Trophoblast cell (in vitro differentiated cells and primary cell): ENCODE data around the gene PLCD1.
A peak's percentile ranks its signal among the peaks of the same experiment; 100 is the strongest.

ENCODE experiments used
- DNase-seq, 2 donors: peaks; one replicate each; pipeline ENCODE4 v3.0.0-alpha.2; 2016
- H2AFZ ChIP-seq: 2 replicates; pipeline ENCODE4 v1.6.1; 2013; ENCODE audit warnings: low read length, moderate library complexity, mild to moderate bottlenecking; ENCODE audit not compliant: insufficient read depth, poor library complexity
- H2AK5ac ChIP-seq: 2 replicates; pipeline ENCODE4 v1.6.1; 2013; ENCODE audit warnings: mild to moderate bottlenecking, low read length
- H2BK120ac ChIP-seq: 2 replicates; pipeline ENCODE4 v1.6.1; 2013; ENCODE audit warnings: low read length, mild to moderate bottlenecking, moderate library complexity; ENCODE audit not compliant: insufficient read depth, poor library complexity
- H2BK12ac ChIP-seq: 2 replicates; pipeline ENCODE4 v1.6.1; 2013; ENCODE audit warnings: mild to moderate bottlenecking, low read length, moderate library complexity
- H2BK5ac ChIP-seq: 2 replicates; pipeline ENCODE4 v1.6.1; 2013; ENCODE audit warnings: low read length, low read depth, moderate library complexity, mild to moderate bottlenecking; ENCODE audit not compliant: poor library complexity
- H3K14ac ChIP-seq: 2 replicates; pipeline ENCODE4 v1.6.1; 2013; ENCODE audit warnings: mild to moderate bottlenecking, low read length
- H3K18ac ChIP-seq: 2 replicates; pipeline ENCODE4 v1.6.1; 2013; ENCODE audit warnings: mild to moderate bottlenecking, low read length
- H3K23ac ChIP-seq: 2 replicates; pipeline ENCODE4 v1.6.1; 2013; ENCODE audit warnings: low read length
- H3K27ac ChIP-seq: 2 replicates; pipeline ENCODE4 v1.5.1; 2013; ENCODE audit warnings: low read depth, mild to moderate bottlenecking, inconsistent platforms, low read length, moderate library complexity
- H3K27me3 ChIP-seq: 2 replicates; pipeline ENCODE4 v1.6.1; 2013; ENCODE audit warnings: inconsistent platforms, mild to moderate bottlenecking, low read length, moderate library complexity; ENCODE audit not compliant: insufficient read depth
- H3K36me3 ChIP-seq, 2 experiments: 1 replicate in 1 of 2; 2 replicates in 1 of 2; pipeline ENCODE4 v1.6.1; 2013; ENCODE audit warnings: low read length in 2 of 2, mild to moderate bottlenecking in 2 of 2, moderate library complexity in 1 of 2; ENCODE audit not compliant: insufficient read depth in 2 of 2, control insufficient read depth in 1 of 2
- H3K4ac ChIP-seq: 2 replicates; pipeline ENCODE4 v1.6.1; 2013; ENCODE audit warnings: low read depth, mild to moderate bottlenecking, low read length, moderate library complexity
- H3K4me1 ChIP-seq, 2 experiments: 1 replicate in 1 of 2; 2 replicates in 1 of 2; pipeline ENCODE4 v1.6.1; 2013; ENCODE audit warnings: low read length in 2 of 2, mild to moderate bottlenecking in 2 of 2, moderate library complexity in 1 of 2; ENCODE audit not compliant: insufficient read depth in 2 of 2, control insufficient read depth in 1 of 2
- H3K4me2 ChIP-seq: 2 replicates; pipeline ENCODE4 v1.6.1; 2013; ENCODE audit warnings: inconsistent platforms, mild to moderate bottlenecking, low read length, moderate library complexity
- H3K4me3 ChIP-seq: 2 replicates; pipeline ENCODE4 v1.5.1; 2013; ENCODE audit warnings: mild to moderate bottlenecking, low read depth, low read length, inconsistent platforms
- H3K79me1 ChIP-seq: one replicate; pipeline ENCODE4 v1.6.1; 2013; ENCODE audit warnings: low read length
- H3K79me2 ChIP-seq: 2 replicates; pipeline ENCODE4 v1.6.1; 2013; ENCODE audit warnings: low read length, mild to moderate bottlenecking; ENCODE audit not compliant: control insufficient read depth, insufficient read depth, poor library complexity
- H3K9ac ChIP-seq: 2 replicates; pipeline ENCODE4 v1.6.1; 2013; ENCODE audit warnings: mild to moderate bottlenecking, low read length
- H3K9me3 ChIP-seq: 2 replicates; pipeline ENCODE4 v1.6.1; 2013; ENCODE audit warnings: low read depth, mild to moderate bottlenecking, control low read depth, inconsistent platforms, low read length; ENCODE audit not compliant: insufficient read depth
- H4K12ac ChIP-seq: 2 replicates; pipeline ENCODE4 v1.6.1; 2013; ENCODE audit warnings: low read depth, mild to moderate bottlenecking, low read length, moderate library complexity
- H4K8ac ChIP-seq: 2 replicates; pipeline ENCODE4 v1.6.1; 2013; ENCODE audit warnings: low read depth, mild to moderate bottlenecking, low read length, moderate library complexity
- H4K91ac ChIP-seq: one replicate; pipeline ENCODE4 v1.6.1; 2013; ENCODE audit warnings: low read depth, mild to moderate bottlenecking, low read length, moderate library complexity
- WGBS: extraction: QIAGEN DNeasy Blood & Tissue Kit; methylation state at CpG from one replicate; pipeline ENCODE4 v1.1.7; 2013; ENCODE audit warnings: missing lambda C conversion rate; ENCODE audit not compliant: insufficient read length, insufficient coverage; ENCODE audit errors: extremely low coverage; 5-methylcytosine and 5-hydroxymethylcytosine counted together

The PLCD1 gene

GRCh38 chr3:38015984-38016383 lies 13.5 kb downstream of the PLCD1 start:
- Histone ChIP-seq H2BK120ac (no peak overlapping the region), H3K4me3 (no peak overlapping the region), H3K36me3 (peaks cover 10 to 12% of the 10 kb centered on the region in 2 experiments), H2BK5ac (no peak overlapping the region), H3K23ac (no peak overlapping the region), H3K4me2 (no peak overlapping the region), H2BK12ac (no peak overlapping the region), H2AFZ (no peak overlapping the region), H3K4ac (no peak overlapping the region), H3K18ac (no peak overlapping the region), H4K12ac (no peak overlapping the region), H2AK5ac (no peak overlapping the region), H3K79me1 (no peaks in the 10 kb centered on the region), H3K79me2 (no peaks in the 10 kb centered on the region), H4K8ac (no peak overlapping the region), H3K4me1 (peaks cover 6% of the 10 kb centered on the region in 2 experiments), H4K91ac (no peak overlapping the region), H3K27me3 (no peaks in the 10 kb centered on the region), H3K9me3 (no peaks in the 10 kb centered on the region), H3K27ac (no peak overlapping the region), H3K14ac (no peak overlapping the region), H3K9ac (no peak overlapping the region)
- no peak for DNase-seq
- WGBS: no CpG with 5 or more reads among the region's 3 CpGs

- H3K79me2 ChIP-seq: no peaks in the 10 kb centered on the region
- no peaks in the 10 kb centered on the region for H3K9me3 ChIP-seq
- H3K18ac ChIP-seq: no peak overlapping the region
- no peak for DNase-seq
- H4K91ac ChIP-seq: no peak overlapping the region
- peaks cover 10 to 12% of the 10 kb centered on the region in 2 experiments for H3K36me3 ChIP-seq
- H2AFZ ChIP-seq: no peak overlapping the region
- no peak overlapping the region for H3K4me2 ChIP-seq
- H2BK12ac ChIP-seq: no peak overlapping the region
- H3K79me1 ChIP-seq: no peaks in the 10 kb centered on the region
- no CpG with 5 or more reads among the region's 3 CpGs for WGBS
- H3K27ac ChIP-seq: no peak overlapping the region
- no peak overlapping the region for H4K8ac ChIP-seq
- H3K4me3 ChIP-seq: no peak overlapping the region
- peaks cover 6% of the 10 kb centered on the region in 2 experiments for H3K4me1 ChIP-seq
- H3K14ac ChIP-seq: no peak overlapping the region
- H3K9ac ChIP-seq: no peak overlapping the region
- no peak overlapping the region for H2AK5ac ChIP-seq
- H3K23ac ChIP-seq: no peak overlapping the region
- H4K12ac ChIP-seq: no peak overlapping the region
- H3K27me3 ChIP-seq: no peaks in the 10 kb centered on the region
- H2BK120ac ChIP-seq: no peak overlapping the region
- H2BK5ac ChIP-seq: no peak overlapping the region
- no peak overlapping the region for H3K4ac ChIP-seq
Measured at GRCh38 chr3:38015485-38015884, 14.0 kb downstream of the PLCD1 start.

GRCh38 chr3:38011111-38011510 lies 18.3 kb downstream of the PLCD1 start:
- Histone ChIP-seq H3K14ac (no peak overlapping the region), H3K79me1 (no peaks in the 10 kb centered on the region), H2AK5ac (no peak overlapping the region), H3K23ac (no peak overlapping the region), H3K79me2 (no peaks in the 10 kb centered on the region), H4K8ac (no peak overlapping the region), H2BK5ac (no peak overlapping the region), H3K27me3 (no peaks in the 10 kb centered on the region), H2BK120ac (no peak overlapping the region), H2BK12ac (no peak overlapping the region), H3K27ac (no peak overlapping the region), H3K4me1 (no peaks in the 10 kb centered on the region), H2AFZ (no peak overlapping the region), H3K9ac (no peak overlapping the region), H3K36me3 (peaks cover 18 to 23% of the 10 kb centered on the region in 2 experiments), H3K4me3 (no peak overlapping the region), H3K4me2 (no peak overlapping the region), H3K9me3 (peaks cover 4% of the 10 kb centered on the region), H3K18ac (no peak overlapping the region), H3K4ac (no peak overlapping the region), H4K91ac (no peak overlapping the region), H4K12ac (no peak overlapping the region)
- no CpG with 5 or more reads among the region's 21 CpGs for WGBS
- no peak for DNase-seq

GRCh38 chr3:38009807-38010591 lies 19.4 kb downstream of the PLCD1 start:
- Histone ChIP-seq H3K23ac (no peak overlapping the region), H2AFZ (no peak overlapping the region), H3K36me3 (peaks cover 14 to 18% of the 10 kb centered on the region in 2 experiments), H3K4me1 (no peaks in the 10 kb centered on the region), H4K8ac (no peak overlapping the region), H2BK5ac (no peak overlapping the region), H3K14ac (no peak overlapping the region), H3K79me2 (no peaks in the 10 kb centered on the region), H3K27ac (no peak overlapping the region), H3K4me3 (peak overlapping the region; percentile 34), H3K4ac (no peak overlapping the region), H3K27me3 (no peaks in the 10 kb centered on the region), H2BK120ac (no peak overlapping the region), H3K18ac (no peak overlapping the region), H3K4me2 (no peak overlapping the region), H3K79me1 (no peaks in the 10 kb centered on the region), H4K91ac (no peak overlapping the region), H3K9ac (peak overlapping the region; percentile 29), H3K9me3 (peaks cover 4% of the 10 kb centered on the region), H2BK12ac (no peak overlapping the region), H4K12ac (no peak overlapping the region), H2AK5ac (no peak overlapping the region)
- no CpG with 5 or more reads among the region's 27 CpGs for WGBS
- no peak for DNase-seq
